Measurements from ENCODE around the gene SH3PXD2A.

Gene SH3PXD2A

DNA sequence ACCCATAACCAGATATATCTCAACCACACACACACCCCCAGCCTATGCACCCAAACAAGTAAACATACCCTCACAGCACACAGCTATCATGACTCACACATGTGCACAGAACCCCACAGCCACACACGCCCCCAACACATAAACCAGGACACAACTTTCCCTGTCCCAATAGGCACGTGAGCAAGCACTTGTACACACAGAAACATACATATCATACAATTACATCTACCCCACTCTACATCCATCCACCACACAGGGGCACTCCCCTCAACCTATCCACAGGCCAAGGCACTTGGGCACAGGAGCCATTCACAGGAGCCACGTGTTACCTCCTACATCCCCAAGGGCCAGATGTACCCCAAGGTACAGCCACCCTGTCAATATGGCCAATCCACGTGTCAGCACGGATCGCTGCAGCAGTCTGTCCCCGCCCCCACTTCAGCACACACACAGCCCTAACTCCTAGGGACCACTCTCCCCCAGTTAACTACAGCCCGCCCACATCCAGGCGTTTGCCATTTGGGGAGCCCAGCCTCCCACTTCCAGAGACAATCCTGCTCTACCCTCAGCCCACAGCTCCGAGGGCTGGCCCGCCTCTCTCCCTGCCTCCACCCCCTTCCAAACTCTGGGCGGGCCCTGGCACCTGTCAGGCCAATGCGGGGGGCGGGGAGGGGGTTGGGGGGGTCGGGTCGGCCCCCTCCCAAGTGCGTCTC is 163.5 kb downstream of the SH3PXD2A start:
- H3K4me3 ChIP-seq (ENCODE audit: low read depth, low read length): no peak overlapping the region
- TF ChIP-seq, protein P1, sequence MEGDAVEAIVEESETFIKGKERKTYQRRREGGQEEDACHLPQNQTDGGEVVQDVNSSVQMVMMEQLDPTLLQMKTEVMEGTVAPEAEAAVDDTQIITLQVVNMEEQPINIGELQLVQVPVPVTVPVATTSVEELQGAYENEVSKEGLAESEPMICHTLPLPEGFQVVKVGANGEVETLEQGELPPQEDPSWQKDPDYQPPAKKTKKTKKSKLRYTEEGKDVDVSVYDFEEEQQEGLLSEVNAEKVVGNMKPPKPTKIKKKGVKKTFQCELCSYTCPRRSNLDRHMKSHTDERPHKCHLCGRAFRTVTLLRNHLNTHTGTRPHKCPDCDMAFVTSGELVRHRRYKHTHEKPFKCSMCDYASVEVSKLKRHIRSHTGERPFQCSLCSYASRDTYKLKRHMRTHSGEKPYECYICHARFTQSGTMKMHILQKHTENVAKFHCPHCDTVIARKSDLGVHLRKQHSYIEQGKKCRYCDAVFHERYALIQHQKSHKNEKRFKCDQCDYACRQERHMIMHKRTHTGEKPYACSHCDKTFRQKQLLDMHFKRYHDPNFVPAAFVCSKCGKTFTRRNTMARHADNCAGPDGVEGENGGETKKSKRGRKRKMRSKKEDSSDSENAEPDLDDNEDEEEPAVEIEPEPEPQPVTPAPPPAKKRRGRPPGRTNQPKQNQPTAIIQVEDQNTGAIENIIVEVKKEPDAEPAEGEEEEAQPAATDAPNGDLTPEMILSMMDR (IDR thresholded peaks at IDR 0.05; ENCODE audit: low read depth, low read length): no peak
- DNase-seq (ENCODE audit: low read depth, low spot score): no peak
- in situ Hi-C loops (cut with HindIII; ENCODE audit: low sequenced_read_pairs): no loop called here

DNA sequence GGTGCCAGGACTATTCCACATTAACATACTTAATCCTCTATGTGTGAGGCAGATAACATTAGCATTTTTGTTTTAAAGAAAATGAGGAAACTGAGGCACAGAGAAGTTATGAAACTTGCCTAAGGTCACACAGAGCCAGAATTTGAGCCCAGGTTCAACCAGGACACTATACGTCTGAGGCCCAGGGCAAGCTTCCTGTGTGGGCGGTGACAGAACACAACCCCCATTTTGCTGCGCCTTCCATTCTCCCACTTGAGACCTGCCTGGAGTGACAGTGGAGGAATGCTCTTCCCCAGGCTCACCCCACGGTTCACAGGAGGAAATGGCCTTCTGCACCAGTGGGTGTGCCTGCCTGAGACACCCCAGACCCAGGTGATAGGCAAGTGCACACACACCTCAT is 164.1 kb downstream of the SH3PXD2A start:
- in situ Hi-C loops (cut with HindIII; ENCODE audit: low sequenced_read_pairs): no loop called here
- no peak overlapping the region for H3K4me3 ChIP-seq (ENCODE audit: low read depth, low read length)
- no peak for DNase-seq (ENCODE audit: low read depth, low spot score)
- TF ChIP-seq, protein P1 (IDR thresholded peaks at IDR 0.05; ENCODE audit: low read depth, low read length): no peak

DNA sequence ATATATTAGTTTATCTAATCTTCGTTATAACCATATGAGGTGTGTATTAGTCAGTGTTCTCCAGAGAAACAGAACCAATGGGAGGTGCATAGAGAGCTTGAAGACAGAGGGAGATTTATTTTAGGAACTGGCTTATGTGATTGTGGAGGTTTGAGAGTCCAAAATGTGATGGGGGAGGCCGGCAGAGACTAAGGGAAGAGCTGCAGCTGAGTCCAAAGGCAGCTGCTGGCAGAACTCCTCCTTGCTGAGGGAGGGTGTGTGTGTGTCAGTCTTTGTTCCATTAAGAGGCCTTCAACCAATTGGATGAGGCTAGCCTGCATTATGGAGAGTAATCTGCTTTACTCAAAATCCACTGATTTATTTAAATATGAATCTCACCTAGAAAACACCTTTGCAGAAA is 165.1 kb downstream of the SH3PXD2A start:
- no peak overlapping the region for H3K4me3 ChIP-seq (ENCODE audit: low read depth, low read length)
- TF ChIP-seq, protein P1 (IDR thresholded peaks at IDR 0.05; ENCODE audit: low read depth, low read length): no peak
- in situ Hi-C loops (cut with HindIII; ENCODE audit: low sequenced_read_pairs): no loop called here
- DNase-seq (ENCODE audit: low read depth, low spot score): no peak

DNA sequence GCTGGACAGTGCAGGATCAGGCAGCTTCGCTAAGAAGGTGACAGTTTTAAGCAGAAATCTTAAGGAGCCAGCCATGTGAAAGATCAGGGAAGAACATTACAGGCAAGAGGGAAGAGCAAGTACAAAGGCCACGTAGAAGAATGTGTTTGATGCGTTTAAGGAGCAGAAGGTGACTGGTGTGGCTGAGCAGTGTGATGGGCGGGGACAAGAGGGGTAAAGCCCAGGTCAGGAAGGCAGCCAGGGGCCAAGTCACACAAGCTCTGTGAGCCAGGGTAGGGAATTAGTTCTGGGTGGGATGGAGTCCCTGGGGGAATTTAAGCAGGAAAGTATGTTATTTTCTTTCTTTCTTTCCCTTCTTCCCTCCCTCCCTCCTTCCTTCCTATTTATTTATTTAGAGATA is 166.9 kb downstream of the SH3PXD2A start:
- DNase-seq (ENCODE audit: low read depth, low spot score): no peak
- no peak overlapping the region for H3K4me3 ChIP-seq (ENCODE audit: low read depth, low read length)
- TF ChIP-seq, protein P1 (IDR thresholded peaks at IDR 0.05; ENCODE audit: low read depth, low read length): no peak
- in situ Hi-C loops (cut with HindIII; ENCODE audit: low sequenced_read_pairs): no loop called here

DNA sequence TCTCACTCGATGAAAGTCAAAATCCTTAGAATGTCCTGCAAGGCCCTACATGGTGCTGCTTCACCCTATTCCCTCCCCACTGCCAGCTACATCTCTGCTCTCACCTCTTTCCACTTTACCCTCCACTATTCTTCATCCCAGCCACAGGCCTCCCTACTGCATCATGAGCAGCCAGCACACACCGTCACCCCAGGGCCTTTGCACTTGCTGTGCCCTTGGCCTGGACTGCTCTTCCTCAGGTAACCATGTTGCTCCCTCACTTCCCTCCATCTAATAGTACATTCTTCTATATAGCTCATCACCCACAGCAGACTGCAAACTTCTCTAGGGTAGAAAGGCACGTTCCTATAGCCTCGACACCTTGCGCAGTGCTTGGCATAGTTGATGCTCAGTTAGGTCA is 167.7 kb downstream of the SH3PXD2A start:
- H3K4me3 ChIP-seq (ENCODE audit: low read depth, low read length): no peak overlapping the region
- in situ Hi-C loops (cut with HindIII; ENCODE audit: low sequenced_read_pairs): no loop called here
- TF ChIP-seq, protein P1 (IDR thresholded peaks at IDR 0.05; ENCODE audit: low read depth, low read length): no peak
- no peak for DNase-seq (ENCODE audit: low read depth, low spot score)

DNA sequence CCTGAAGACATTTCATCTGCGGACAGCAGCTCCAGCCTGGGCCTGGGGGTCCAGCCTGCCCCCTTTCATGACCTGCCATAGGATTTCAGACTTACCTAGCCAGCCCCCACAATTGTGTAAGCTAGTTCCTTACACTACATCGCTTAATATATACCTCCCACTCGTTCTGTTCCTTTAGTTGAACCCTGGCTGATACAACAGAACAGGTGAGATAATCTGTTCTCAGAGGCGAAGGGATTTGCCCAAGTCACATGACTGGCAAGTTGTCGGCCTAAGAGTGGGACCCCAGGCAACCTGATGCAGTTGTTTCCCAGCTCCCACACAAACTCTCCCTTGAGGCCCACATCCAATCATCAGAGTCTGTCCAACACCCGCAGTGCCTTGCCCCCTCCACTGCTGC is 168.2 kb downstream of the SH3PXD2A start:
- DNase-seq (ENCODE audit: low read depth, low spot score): no peak
- TF ChIP-seq, protein P1 (IDR thresholded peaks at IDR 0.05; ENCODE audit: low read depth, low read length): no peak
- H3K4me3 ChIP-seq (ENCODE audit: low read depth, low read length): no peak overlapping the region
- in situ Hi-C loops (cut with HindIII; ENCODE audit: low sequenced_read_pairs): no loop called here
